GM12892 (cell line): ENCODE results near the gene MYCBP.

Source experiments
- POLR2AphosphoS5 ChIP-seq: IDR thresholded peaks from 2 replicates; pipeline ENCODE4 v1.6.1; 2011; ENCODE audit warnings: low read depth, low read length, control low read depth
- TAF1 ChIP-seq: IDR thresholded peaks from 2 replicates; pipeline ENCODE4 v1.6.1; 2011; ENCODE audit warnings: low read depth, mild to moderate bottlenecking, control low read depth, low read length, borderline replicate concordance

GRCh38 chr1:38860454-38860795, 12.7 kb downstream of the MYCBP start:
- TF ChIP-seq TAF1: no peak
- no peak for TF ChIP-seq POLR2AphosphoS5
